Neural cell (in vitro differentiated cells): ENCODE measurements around the gene DUSP7. TPM values are rescaled to one million over a fixed set of nuclear protein-coding genes. Genes with fewer than 3 reads are reported as not detected.

Experiments
- H2AFZ ChIP-seq: fragments of 200-600, 300-800 bp; sonication (generic), shearing (Covaris generic); 2 replicates; pipeline ENCODE4 v1.6.0; 2014; ENCODE audit warnings: low read depth, mild to moderate bottlenecking, antibody characterized with exemption, low read length, moderate library complexity
- H3F3A ChIP-seq: fragments of 200-600 bp; shearing (Covaris generic); 2 replicates; pipeline ENCODE4 v1.6.1; 2016; ENCODE audit warnings: mild to moderate bottlenecking, moderate library complexity, mixed read lengths, antibody characterized with exemption, low read length; ENCODE audit not compliant: insufficient read depth, poor library complexity, severe bottlenecking
- H3K27ac ChIP-seq: fragments of 200-600, 300-800 bp; sonication (generic), shearing (Covaris generic); 2 replicates; pipeline ENCODE4 v1.5.1; 2014; ENCODE audit warnings: mild to moderate bottlenecking, low read length, moderate library complexity
- H3K27me3 ChIP-seq: fragments of 300-800, 200-600 bp; sonication (generic), shearing (Covaris generic); 2 replicates; pipeline ENCODE4 v1.6.0; 2014; ENCODE audit warnings: mild to moderate bottlenecking, low read depth, low read length, moderate library complexity; ENCODE audit not compliant: insufficient read depth
- H3K36me3 ChIP-seq: fragments of 300-800, 200-600 bp; sonication (generic), shearing (Covaris generic); 2 replicates; pipeline ENCODE4 v1.5.1; 2014; ENCODE audit warnings: mild to moderate bottlenecking, antibody characterized with exemption, low read length, moderate library complexity; ENCODE audit not compliant: insufficient read depth
- H3K4me2 ChIP-seq: fragments of 300-800, 200-600 bp; sonication (generic), shearing (Covaris generic); 2 replicates; pipeline ENCODE4 v1.6.0; 2014; ENCODE audit warnings: mild to moderate bottlenecking, low read length
- H3K4me3 ChIP-seq: fragments of 300-800, 200-600 bp; sonication (generic), shearing (Covaris generic); 2 replicates; pipeline ENCODE4 v1.5.1; 2014; ENCODE audit warnings: mild to moderate bottlenecking, low read length, moderate library complexity
- H3K79me2 ChIP-seq: fragments of 200-600 bp; shearing (Covaris generic); replicated peaks from 2 replicates; pipeline ENCODE4 v1.6.0; 2014; ENCODE audit warnings: mild to moderate bottlenecking, low read length, moderate library complexity; ENCODE audit not compliant: insufficient read depth
- H3K9ac ChIP-seq: fragments of 300-800, 200-600 bp; sonication (generic), shearing (Covaris generic); 2 replicates; pipeline ENCODE4 v1.6.1; 2016; ENCODE audit warnings: mild to moderate bottlenecking, low read length, mixed read lengths
- H3K9me2 ChIP-seq: fragments of 200-600 bp; shearing (Covaris generic); 2 replicates; pipeline ENCODE4 v1.6.1; 2016; ENCODE audit warnings: mild to moderate bottlenecking, low read length, mixed read lengths; ENCODE audit not compliant: insufficient read depth
- H3K9me3 ChIP-seq: fragments of 200-600, 300-800 bp; sonication (generic), shearing (Covaris generic); 2 replicates; pipeline ENCODE4 v1.6.1; 2016; ENCODE audit warnings: mild to moderate bottlenecking, mixed run types, low read length, moderate library complexity, mixed read lengths
- H4K20me1 ChIP-seq: fragments of 200-600 bp; shearing (Covaris generic); 2 replicates; pipeline ENCODE4 v1.6.1; 2016; ENCODE audit warnings: mild to moderate bottlenecking, mixed run types; ENCODE audit not compliant: insufficient read depth
- CTCF ChIP-seq: fragments of 450-650 bp; IDR thresholded peaks from 2 replicates; pipeline ENCODE4 v1.5.1; 2014; ENCODE audit warnings: antibody characterized with exemption, mild to moderate bottlenecking, moderate library complexity; ENCODE audit not compliant: poor library complexity, severe bottlenecking
- EP300 ChIP-seq: fragments of 450-650 bp; conservative IDR thresholded peaks from 2 replicates; pipeline ENCODE4 v1.6.1; 2014; ENCODE audit warnings: antibody characterized with exemption, mild to moderate bottlenecking, moderate library complexity; ENCODE audit not compliant: poor library complexity, severe bottlenecking
- EZH2 ChIP-seq: fragments of 200-600, 300-800 bp; shearing (Covaris generic), sonication (generic); IDR thresholded peaks from 2 replicates; pipeline ENCODE4 v1.6.1; 2014; ENCODE audit warnings: antibody characterized with exemption, low read length, borderline replicate concordance, mild to moderate bottlenecking; ENCODE audit not compliant: insufficient read depth, poor library complexity, severe bottlenecking
- POLR2AphosphoS5 ChIP-seq: IDR thresholded peaks from 2 replicates; pipeline ENCODE4 v1.6.1; 2012
- RAD21 ChIP-seq: fragments of 450-650 bp; conservative IDR thresholded peaks from 2 replicates; pipeline ENCODE4 v1.6.1; 2014; ENCODE audit warnings: antibody characterized with exemption, mild to moderate bottlenecking, moderate library complexity
- REST ChIP-seq: IDR thresholded peaks from 2 replicates; pipeline ENCODE4 v1.6.1; 2012; ENCODE audit warnings: borderline replicate concordance
- SMC3 ChIP-seq: fragments of 450-650 bp; conservative IDR thresholded peaks from 2 replicates; pipeline ENCODE4 v1.6.1; 2014; ENCODE audit warnings: antibody characterized with exemption, mild to moderate bottlenecking, moderate library complexity; ENCODE audit not compliant: poor library complexity
- TAF1 ChIP-seq: IDR thresholded peaks from 2 replicates; pipeline ENCODE4 v1.6.1; 2012; ENCODE audit warnings: low read depth
- polyA plus RNA-seq: library from polyadenylated mRNA; depleted of rRNA; stranded (reverse); fragments of >200 nt; gene quantifications from 2 replicates; pipeline ENCODE4 v1.2.3, GENCODE V29; 2014

DUSP7 gene
- polyA plus RNA-seq, 1 donor from 2014 or later: 8.5 TPM

DNA sequence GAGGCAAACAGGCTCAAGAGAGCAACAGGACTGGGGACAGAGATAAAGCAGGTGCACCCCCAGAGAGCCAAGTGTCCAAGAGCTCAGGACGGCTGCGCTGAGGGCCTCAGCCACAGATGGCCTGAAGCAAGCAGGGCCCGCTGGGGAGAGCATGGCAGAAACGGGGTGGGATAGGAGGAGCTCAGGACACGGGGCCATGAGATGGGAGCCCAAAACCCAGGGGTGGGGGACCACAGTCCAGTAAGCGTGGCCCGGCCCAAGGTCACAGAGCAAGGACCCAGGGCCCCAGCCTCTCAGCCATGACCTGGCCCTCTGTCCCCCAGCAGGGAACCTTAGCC is 9.5 kb downstream of the DUSP7 start:
- H3K9ac ChIP-seq: no peak overlapping the region

DNA sequence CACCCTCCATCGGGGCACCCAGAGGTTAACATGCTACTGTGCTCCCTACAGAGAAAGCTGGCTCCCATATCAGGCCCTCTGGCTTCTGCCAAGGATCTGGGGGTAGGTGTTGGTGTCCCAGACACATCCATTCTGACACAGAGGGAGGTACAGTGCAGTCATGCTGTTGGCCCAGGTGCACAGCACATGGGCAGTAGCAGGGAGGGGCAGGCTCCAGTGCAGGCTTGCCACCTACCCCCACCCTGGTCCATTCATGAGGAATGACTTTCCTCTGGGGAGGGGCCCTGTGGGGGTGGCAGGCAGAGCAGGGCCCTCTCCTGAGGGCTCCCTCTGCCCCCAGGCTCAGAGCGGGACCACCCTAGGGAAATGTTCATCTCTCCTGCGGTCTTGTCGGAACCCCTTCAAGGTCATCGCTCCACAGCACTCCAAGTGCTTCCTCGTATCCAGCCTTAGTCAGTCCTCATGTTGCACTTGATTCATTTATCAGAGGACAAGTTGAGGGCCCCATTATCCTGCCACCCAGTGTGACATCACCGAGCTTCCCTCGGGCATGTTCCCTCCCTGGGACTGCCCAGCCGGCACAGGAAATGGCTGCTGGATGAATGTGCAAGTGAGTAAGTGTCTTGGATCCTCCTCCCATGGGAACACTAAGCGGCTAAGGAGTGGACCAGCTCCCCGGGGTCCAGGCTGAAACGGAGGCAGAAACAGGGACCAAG is 10.0 kb downstream of the DUSP7 start:
- Histone ChIP-seq H2AFZ (no peak overlapping the region), H3K9me3 (no peaks in the 10 kb centered on the region), H4K20me1 (no peaks in the 10 kb centered on the region), H3K4me3 (no peak overlapping the region), H3F3A (no peaks in the 10 kb centered on the region), H3K4me2 (no peak overlapping the region), H3K79me2 (no peaks in the 10 kb centered on the region), H3K27ac (no peak overlapping the region), H3K9ac (no peak overlapping the region), H3K27me3 (no peaks in the 10 kb centered on the region), H3K9me2 (no peaks in the 10 kb centered on the region), H3K36me3 (no peaks in the 10 kb centered on the region)
- TF ChIP-seq CTCF: no peak
- TF ChIP-seq RAD21: no peak
- TF ChIP-seq REST: no peak
- TF ChIP-seq TAF1: no peak

More for the DNA sequence above, 9.5 kb downstream of the DUSP7 start:
- Histone ChIP-seq H3K4me3 (no peak overlapping the region), H2AFZ (no peak overlapping the region), H3K9me2 (no peaks in the 10 kb centered on the region), H3F3A (no peaks in the 10 kb centered on the region), H3K27me3 (no peaks in the 10 kb centered on the region), H4K20me1 (no peaks in the 10 kb centered on the region), H3K4me2 (no peak overlapping the region), H3K36me3 (no peaks in the 10 kb centered on the region), H3K9me3 (no peaks in the 10 kb centered on the region), H3K27ac (no peak overlapping the region), H3K79me2 (no peaks in the 10 kb centered on the region)
- TF ChIP-seq EZH2 (no peak), EP300 (no peak), SMC3 (no peak), CTCF (no peak), RAD21 (no peak), POLR2AphosphoS5 (no peak), REST (no peak), TAF1 (no peak)
